GM12878 (cell line): ENCODE data around the gene SLC5A7. TPM values are rescaled to one million over a fixed set of nuclear protein-coding genes. Genes with fewer than 3 reads are reported as not detected.

Experiments used
- ATAC-seq: fragments of 200-7000 bp; cut with Tn5 transposase; 3 replicates; pipeline ENCODE4 v1.9.1; 2020; ENCODE audit warnings: mild to moderate bottlenecking, moderate library complexity
- BruUV-seq: library from RNA; stranded (reverse); fragments of 400-500 nt; replicated peaks from 2 replicates; lab custom pipeline; 2021; lab: Mats Ljungman, UMichigan
- CTCF ChIA-PET: fragments of 300-600 bp; sonication (Branson Sonifier 250); formaldehyde crosslinking; extraction: SDS; loops from one replicate; lab custom pipeline; 2021; ENCODE audit warnings: inconsistent platforms; lab: Yijun Ruan, JAX
- POLR2A ChIA-PET: fragments of 350-600 bp; formaldehyde crosslinking; extraction: SDS; loops from one replicate; lab custom pipeline; 2021; ENCODE audit warnings: inconsistent platforms; lab: Charles Lee
- RAD21 ChIA-PET: fragments of 300-600 bp; sonication (Branson Sonifier 250); formaldehyde crosslinking; loops from one replicate; lab custom pipeline; 2023; ENCODE audit warnings: antibody characterized with exemption; ENCODE audit not compliant: unreplicated experiment; lab: Charles Lee
- SMC1A ChIA-PET: fragments of 300-600 bp; sonication (Branson Sonifier 250); formaldehyde crosslinking; loops from one replicate; lab custom pipeline; 2023; ENCODE audit not compliant: unreplicated experiment, uncharacterized antibody; lab: Charles Lee
- DNase-seq: peaks from one replicate; pipeline ENCODE4 v3.0.0-alpha.2; 2011; ENCODE audit warnings: low read depth, low spot score
- FAIRE-seq: peaks from 3 replicates; lab custom pipeline; 2011; peaks lifted over from hg19 to GRCh38; lab: Jason Lieb, UNC
- H2AFZ ChIP-seq: 2 replicates; pipeline ENCODE4 v1.6.0; 2011; ENCODE audit warnings: low read depth, low read length, control low read depth; ENCODE audit not compliant: control insufficient read depth
- H3K27ac ChIP-seq: 2 replicates; pipeline ENCODE4 v1.5.1; 2011; ENCODE audit warnings: control low read depth; ENCODE audit not compliant: control insufficient read depth, insufficient read depth
- H3K27me3 ChIP-seq, 2 experiments: replicated peaks in 1 of 2; 2 replicates each; pipeline versions ENCODE4 v1.6.0 to v1.6.1; 2011; ENCODE audit warnings: low read length in 1 of 2; ENCODE audit not compliant: control insufficient read depth in 2 of 2, insufficient read depth in 2 of 2
- H3K36me3 ChIP-seq, 2 experiments: 2 replicates each; pipeline ENCODE4 v1.5.1; 2011; ENCODE audit warnings: low read length in 1 of 2; ENCODE audit not compliant: control insufficient read depth in 2 of 2, insufficient read depth in 2 of 2
- H3K4me1 ChIP-seq: 2 replicates; pipeline ENCODE4 v1.6.1; 2011; ENCODE audit warnings: mild to moderate bottlenecking, low read length, moderate library complexity, mixed read lengths; ENCODE audit not compliant: control insufficient read depth, insufficient read depth
- H3K4me2 ChIP-seq: 2 replicates; pipeline ENCODE4 v1.6.0; 2011; ENCODE audit warnings: control low read depth; ENCODE audit not compliant: control insufficient read depth, insufficient read depth
- H3K4me3 ChIP-seq: fragments of 200-600 bp; sonication (generic); 2 replicates; pipeline ENCODE4 v1.5.1; 2016
- H3K79me2 ChIP-seq: 2 replicates; pipeline ENCODE4 v1.6.0; 2011; ENCODE audit warnings: low read length; ENCODE audit not compliant: control insufficient read depth, insufficient read depth
- H3K9ac ChIP-seq: 2 replicates; pipeline ENCODE4 v1.8.0; 2011; ENCODE audit warnings: low read length, control low read depth, mixed read lengths; ENCODE audit not compliant: control insufficient read depth, insufficient read depth
- H3K9me3 ChIP-seq: replicated peaks from 3 replicates; pipeline ENCODE4 v1.5.1; 2011; ENCODE audit warnings: mild to moderate bottlenecking, low read length; ENCODE audit not compliant: control insufficient read depth, insufficient read depth
- H4K20me1 ChIP-seq: 2 replicates; pipeline ENCODE4 v1.6.0; 2011; ENCODE audit not compliant: control insufficient read depth, insufficient read depth
- BRCA1 ChIP-seq: IDR thresholded peaks from 2 replicates; pipeline ENCODE4 v1.6.1; 2011; ENCODE audit warnings: low read depth, low read length, improper control_type of control experiment
- CBFB ChIP-seq: IDR thresholded peaks from 2 replicates; pipeline ENCODE4 v1.6.1; 2016; ENCODE audit warnings: antibody characterized with exemption, low read depth
- CBX3 ChIP-seq: fragments of 200-600 bp; sonication (generic); IDR thresholded peaks from 2 replicates; pipeline ENCODE4 v1.6.1; 2016; ENCODE audit warnings: low read depth, borderline replicate concordance
- CEBPB ChIP-seq, 2 experiments: fragments of 150-350 bp in 1 of 2; IDR thresholded peaks; 2 replicates each; pipeline ENCODE4 v1.6.1; 2012 to 2014; ENCODE audit warnings: low read depth in 2 of 2, low read length in 2 of 2, borderline replicate concordance in 1 of 2, inconsistent platforms in 1 of 2
- CHD2 ChIP-seq: IDR thresholded peaks from 2 replicates; pipeline ENCODE4 v1.6.1; 2011; ENCODE audit warnings: low read depth, low read length, improper control_type of control experiment, borderline replicate concordance
- FOXM1 ChIP-seq: IDR thresholded peaks from 2 replicates; pipeline ENCODE4 v1.6.1; 2012; ENCODE audit warnings: low read depth, mild to moderate bottlenecking, inconsistent platforms, low read length, moderate library complexity
- GABPA ChIP-seq: IDR thresholded peaks from 2 replicates; pipeline ENCODE4 v1.6.1; 2014; ENCODE audit warnings: antibody characterized with exemption, low read depth, mild to moderate bottlenecking, inconsistent platforms
- IKZF1 ChIP-seq: fragments of 450-650 bp; conservative IDR thresholded peaks from 2 replicates; pipeline ENCODE4 v1.6.1; 2017; ENCODE audit warnings: antibody characterized with exemption, mild to moderate bottlenecking
- NFYA ChIP-seq: IDR thresholded peaks from 2 replicates; pipeline ENCODE4 v1.6.1; 2011; ENCODE audit warnings: low read depth, mild to moderate bottlenecking, low read length, improper control_type of control experiment, borderline replicate concordance
- POLR2A ChIP-seq: IDR thresholded peaks from 2 replicates; pipeline ENCODE4 v1.6.1; 2011; ENCODE audit warnings: low read depth, mild to moderate bottlenecking, low read length
- RAD21 ChIP-seq: IDR thresholded peaks from 2 replicates; pipeline ENCODE4 v1.6.1; 2011; ENCODE audit warnings: mild to moderate bottlenecking, low read depth, low read length, moderate library complexity; ENCODE audit not compliant: insufficient read depth
- SRF ChIP-seq, 2 experiments: IDR thresholded peaks; 2 replicates each; pipeline ENCODE4 v1.6.1; 2011; ENCODE audit warnings: low read depth in 2 of 2, low read length in 2 of 2, mild to moderate bottlenecking in 1 of 2, moderate library complexity in 1 of 2
- STAT3 ChIP-seq: IDR thresholded peaks from 2 replicates; pipeline ENCODE4 v1.6.1; 2011; ENCODE audit warnings: low read depth, low read length, improper control_type of control experiment
- ZNF207 ChIP-seq: fragments of 450-650 bp; IDR thresholded peaks from 2 replicates; pipeline ENCODE4 v1.6.1; 2014; ENCODE audit warnings: antibody characterized with exemption, mild to moderate bottlenecking, borderline replicate concordance
- ZNF622 ChIP-seq: fragments of 450-650 bp; IDR thresholded peaks from 2 replicates; pipeline ENCODE4 v1.6.1; 2017; ENCODE audit warnings: mild to moderate bottlenecking, inconsistent platforms
- WGBS: methylation state at CpG from one replicate; pipeline ENCODE4 v1.1.6; 2016; ENCODE audit warnings: low lambda C conversion rate; ENCODE audit not compliant: insufficient replicate concordance, insufficient coverage; ENCODE audit errors: missing lambda C conversion rate; 5-methylcytosine and 5-hydroxymethylcytosine counted together
- in situ Hi-C: fragments of 300-500 bp; cut with MboI; formaldehyde crosslinking; loops from 9 replicates; pipeline ENCODE4 v1.14.3; 2018; ENCODE audit warnings: mixed read lengths
- intact Hi-C: fragments of 100-400 bp; cut with micrococcal nuclease; formaldehyde crosslinking; loops from one replicate; pipeline ENCODE4 v1.14.2; 2022; ENCODE audit not compliant: unreplicated experiment
- polyA plus RNA-seq, 11 experiments: library from polyadenylated mRNA; depleted of rRNA in 4 of 11; unstranded in 6 of 11; stranded (reverse) in 5 of 11; fragments of >200 nt; fragmentation: Nextera tagmentation in 4 of 11; fragmentation: Illumina TruSeq in 1 of 11; extraction: Ambion mirVana in 4 of 11; extraction: Trizol in 1 of 11; gene quantifications; 1 replicate in 1 of 11; 2 replicates in 10 of 11; pipeline versions ENCODE4 v1.2.1 to v1.2.3, GENCODE V29; 2011 to 2016; ENCODE audit warnings: inconsistent platforms in 2 of 11, missing spikeins in 2 of 11, low read depth in 1 of 11
- total RNA-seq, 4 experiments: library from RNA; depleted of rRNA in 3 of 4; stranded (reverse); fragments of >200 nt in 3 of 4; fragmentation: Illumina TruSeq in 1 of 4; extraction: Trizol in 1 of 4; gene quantifications; 2 replicates each; pipeline versions ENCODE4 v1.2.1 to v1.2.3, GENCODE V29; 2013 to 2021
- TF ChIP-seq, protein P1 (sequence below): fragments of 450-650 bp; IDR thresholded peaks from 2 replicates; pipeline ENCODE4 v1.6.1; 2016; ENCODE audit warnings: mild to moderate bottlenecking
- TF ChIP-seq, protein P2 (sequence below): IDR thresholded peaks from 2 replicates; pipeline ENCODE4 v1.6.1; 2011; ENCODE audit warnings: mild to moderate bottlenecking, low read depth, low read length, moderate library complexity; ENCODE audit not compliant: insufficient replicate concordance

The SLC5A7 gene
- total and polyA plus RNA-seq, 10 of the 15 experiments (the other 5 are each of a cell fraction or from before 2014, with no cell fraction given) = not detected

DNA sequence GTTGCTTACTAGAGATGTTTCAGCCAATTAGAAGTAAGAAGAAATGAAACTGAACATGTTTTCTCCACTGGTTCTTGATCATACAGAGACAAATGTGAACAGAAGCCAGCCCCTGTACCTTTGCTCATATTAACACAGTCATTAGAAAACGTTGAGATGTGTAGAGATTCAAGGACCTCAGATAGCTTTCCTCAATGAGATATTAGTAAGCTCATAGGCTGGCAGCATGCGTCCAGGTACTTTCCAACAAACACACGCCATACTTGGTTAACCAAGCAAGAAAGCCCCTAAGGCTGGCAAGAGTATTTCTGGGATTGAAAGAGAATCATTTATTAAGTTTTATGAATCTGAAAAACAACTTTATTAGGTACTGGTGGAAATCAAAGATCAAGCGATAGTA lies 37.5 kb downstream of the SLC5A7 start:
- no TSS peak for BruUV-seq
- no peak for FAIRE-seq

DNA sequence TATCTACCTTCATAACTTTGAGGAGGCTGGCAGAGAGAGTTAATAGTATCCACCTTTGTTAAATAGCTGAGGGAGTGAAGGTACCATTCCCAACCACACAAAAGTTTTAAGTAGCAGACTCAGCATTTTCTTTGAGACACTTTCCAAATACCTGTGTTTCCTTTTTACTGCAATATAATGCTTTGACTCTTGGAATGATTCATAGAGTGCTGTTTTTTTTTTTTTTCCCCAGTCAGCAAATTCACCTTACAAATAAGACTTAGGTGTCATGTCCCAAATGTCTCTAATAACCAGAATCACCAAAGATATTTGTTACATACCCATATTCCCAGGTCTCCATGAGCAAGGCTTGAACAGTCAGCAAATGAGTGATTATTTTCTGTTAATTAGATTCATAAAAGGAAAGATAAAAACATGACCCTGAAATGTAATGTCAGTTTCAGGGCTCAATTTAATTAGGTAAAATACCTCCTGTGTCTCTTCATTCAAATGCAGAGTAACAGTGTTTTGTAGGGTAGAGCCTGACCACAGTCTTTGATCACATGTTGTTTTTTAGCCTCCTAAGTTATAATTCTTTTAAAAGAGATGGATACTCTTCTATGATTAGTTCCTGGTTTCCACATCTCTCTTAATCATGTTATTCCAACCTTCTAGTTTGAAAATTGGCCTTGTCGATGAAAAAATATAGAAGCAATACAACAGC lies 39.9 kb downstream of the SLC5A7 start:
- H2AFZ ChIP-seq = no peak overlapping the region
- FAIRE-seq = no peak
- intact Hi-C loops = no loop called here
- no peaks in the 10 kb centered on the region for H3K27me3 ChIP-seq
- WGBS = 40% methylated on average over 1 of the region's 1 CpG
- ChIA-PET RAD21 (no interaction called here), POLR2A (no interaction called here), CTCF (interaction anchor here (0.5 kb wide), 1 partner anchor 94 kb away, joined by 3 read pairs; no protein-coding TSS in a partner anchor), SMC1A (no interaction called here)
- no peaks in the 10 kb centered on the region for H3K79me2 ChIP-seq
- BruUV-seq = no TSS peak
- TF ChIP-seq CBFB = no peak
- no peak for TF ChIP-seq POLR2A
- TF ChIP-seq CHD2 = no peak
- no peak for TF ChIP-seq IKZF1
- no peak for TF ChIP-seq CBX3
- TF ChIP-seq ZNF622 = no peak
- TF ChIP-seq, protein P1, sequence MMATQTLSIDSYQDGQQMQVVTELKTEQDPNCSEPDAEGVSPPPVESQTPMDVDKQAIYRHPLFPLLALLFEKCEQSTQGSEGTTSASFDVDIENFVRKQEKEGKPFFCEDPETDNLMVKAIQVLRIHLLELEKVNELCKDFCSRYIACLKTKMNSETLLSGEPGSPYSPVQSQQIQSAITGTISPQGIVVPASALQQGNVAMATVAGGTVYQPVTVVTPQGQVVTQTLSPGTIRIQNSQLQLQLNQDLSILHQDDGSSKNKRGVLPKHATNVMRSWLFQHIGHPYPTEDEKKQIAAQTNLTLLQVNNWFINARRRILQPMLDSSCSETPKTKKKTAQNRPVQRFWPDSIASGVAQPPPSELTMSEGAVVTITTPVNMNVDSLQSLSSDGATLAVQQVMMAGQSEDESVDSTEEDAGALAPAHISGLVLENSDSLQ = no peak
- TF ChIP-seq RAD21 = no peak
- no peak for TF ChIP-seq GABPA
- TF ChIP-seq, protein P2, sequence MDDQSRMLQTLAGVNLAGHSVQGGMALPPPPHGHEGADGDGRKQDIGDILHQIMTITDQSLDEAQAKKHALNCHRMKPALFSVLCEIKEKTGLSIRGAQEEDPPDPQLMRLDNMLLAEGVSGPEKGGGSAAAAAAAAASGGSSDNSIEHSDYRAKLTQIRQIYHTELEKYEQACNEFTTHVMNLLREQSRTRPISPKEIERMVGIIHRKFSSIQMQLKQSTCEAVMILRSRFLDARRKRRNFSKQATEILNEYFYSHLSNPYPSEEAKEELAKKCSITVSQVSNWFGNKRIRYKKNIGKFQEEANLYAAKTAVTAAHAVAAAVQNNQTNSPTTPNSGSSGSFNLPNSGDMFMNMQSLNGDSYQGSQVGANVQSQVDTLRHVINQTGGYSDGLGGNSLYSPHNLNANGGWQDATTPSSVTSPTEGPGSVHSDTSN = no peak
- TF ChIP-seq SRF (IDR thresholded peaks at IDR 0.05; ENCODE audit: low read depth in 2 of 2, low read length in 2 of 2) = no peak
- no peak for TF ChIP-seq CEBPB (IDR thresholded peaks at IDR 0.05; ENCODE audit: borderline replicate concordance in 1 of 2, low read depth in 2 of 2, low read length in 2 of 2)
- TF ChIP-seq FOXM1 = no peak
- H3K4me3 ChIP-seq = no peak overlapping the region
- in situ Hi-C loops = no loop called here
- H3K27ac ChIP-seq = no peak overlapping the region
- DNase-seq = no peak
- ATAC-seq = no peak
- no peak overlapping the region for H3K4me2 ChIP-seq
- no peaks in the 10 kb centered on the region for H3K36me3 ChIP-seq
- H3K4me1 ChIP-seq = no peaks in the 10 kb centered on the region
- no peaks in the 10 kb centered on the region for H4K20me1 ChIP-seq
- no peaks in the 10 kb centered on the region for H3K9me3 ChIP-seq
- H3K9ac ChIP-seq = no peak overlapping the region

More for the DNA sequence above, 37.5 kb downstream of the SLC5A7 start:
- no peak for TF ChIP-seq CBX3
- TF ChIP-seq CEBPB (IDR thresholded peaks at IDR 0.05; ENCODE audit: borderline replicate concordance in 1 of 2, low read depth in 2 of 2, low read length in 2 of 2) = no peak
- TF ChIP-seq BRCA1 = no peak
- TF ChIP-seq FOXM1 = no peak
- TF ChIP-seq NFYA = no peak
- no peak for TF ChIP-seq ZNF207
- no peak for TF ChIP-seq STAT3
- Histone ChIP-seq H3K27me3 (no peaks in the 10 kb centered on the region), H3K9ac (no peak overlapping the region), H3K4me2 (no peak overlapping the region), H4K20me1 (no peaks in the 10 kb centered on the region), H3K4me3 (no peak overlapping the region), H2AFZ (no peak overlapping the region), H3K36me3 (no peaks in the 10 kb centered on the region), H3K9me3 (no peaks in the 10 kb centered on the region), H3K4me1 (no peaks in the 10 kb centered on the region), H3K27ac (no peak overlapping the region), H3K79me2 (no peaks in the 10 kb centered on the region)
- RAD21 ChIA-PET = no interaction called here
- in situ Hi-C loops (no loop called here), intact Hi-C loops (no loop called here)
- SMC1A ChIA-PET = no interaction called here
- ATAC-seq (peak; percentile 63), DNase-seq (no peak)
- POLR2A ChIA-PET = no interaction called here
- CTCF ChIA-PET = no interaction called here
- 41% methylated on average over 4 of the region's 4 CpGs for WGBS
